Measurements from ENCODE around the gene RTEL1.

Gene RTEL1

DNA sequence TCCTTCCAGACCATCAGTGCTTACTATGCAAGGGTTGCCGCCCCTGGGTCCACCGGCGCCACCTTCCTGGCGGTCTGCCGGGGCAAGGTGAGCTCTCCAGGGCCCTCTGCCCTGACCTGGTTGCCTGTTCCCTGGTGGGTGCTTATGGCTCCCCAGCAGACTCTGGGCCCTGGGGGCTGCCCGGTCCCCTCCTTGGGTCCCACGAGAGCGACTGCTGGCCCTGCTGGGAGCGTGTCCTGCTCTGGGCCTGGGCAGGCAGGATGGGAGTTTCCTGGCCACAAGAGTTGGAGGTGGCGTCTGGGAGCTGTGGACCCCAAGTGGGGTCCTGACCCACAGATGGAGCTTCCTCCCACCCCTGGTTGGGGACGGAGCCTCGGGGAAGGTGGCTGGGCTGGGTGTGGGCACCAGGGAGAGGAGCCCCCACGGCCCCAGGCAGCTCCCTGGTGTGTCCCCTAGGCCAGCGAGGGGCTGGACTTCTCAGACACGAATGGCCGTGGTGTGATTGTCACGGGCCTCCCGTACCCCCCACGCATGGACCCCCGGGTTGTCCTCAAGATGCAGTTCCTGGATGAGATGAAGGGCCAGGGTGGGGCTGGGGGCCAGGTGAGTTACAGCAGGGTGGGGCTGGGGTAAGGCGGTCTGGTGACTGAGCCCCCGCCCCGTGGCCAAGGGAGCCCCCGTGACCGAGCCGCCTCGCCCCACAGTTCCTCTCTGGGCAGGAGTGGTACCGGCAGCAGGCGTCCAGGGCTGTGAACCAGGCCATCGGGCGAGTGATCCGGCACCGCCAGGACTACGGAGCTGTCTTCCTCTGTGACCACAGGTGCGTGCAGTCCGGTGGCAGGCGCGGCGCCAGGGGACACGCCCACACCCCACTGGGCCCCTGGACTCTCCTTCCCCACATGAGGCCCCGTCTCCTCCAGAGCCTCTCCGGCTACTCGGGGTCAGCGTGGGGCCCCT is 31.2 kb downstream of the RTEL1 start:
- no peak for FAIRE-seq
- no peak for TF ChIP-seq POLR2A (IDR thresholded peaks at IDR 0.05; ENCODE audit: low read depth, low read length)

GRCh38 chr20:63690003-63690897 is 32.1 kb downstream of the RTEL1 start:
- DNase-seq (ENCODE audit: insufficient read length, low spot score) = no peak
- no peak for TF ChIP-seq POLR2A (IDR thresholded peaks at IDR 0.05; ENCODE audit: low read depth, low read length)
- no peak for FAIRE-seq

More for the DNA sequence above, 31.2 kb downstream of the RTEL1 start:
- DNase-seq (ENCODE audit: insufficient read length, low spot score) = no peak

GRCh38 chr20:63690898-63691710 is 33.0 kb downstream of the RTEL1 start:
- DNase-seq (ENCODE audit: insufficient read length, low spot score) (peak; percentile 37), FAIRE-seq (no peak)
- no peak for TF ChIP-seq POLR2A (IDR thresholded peaks at IDR 0.05; ENCODE audit: low read depth, low read length)

DNA sequence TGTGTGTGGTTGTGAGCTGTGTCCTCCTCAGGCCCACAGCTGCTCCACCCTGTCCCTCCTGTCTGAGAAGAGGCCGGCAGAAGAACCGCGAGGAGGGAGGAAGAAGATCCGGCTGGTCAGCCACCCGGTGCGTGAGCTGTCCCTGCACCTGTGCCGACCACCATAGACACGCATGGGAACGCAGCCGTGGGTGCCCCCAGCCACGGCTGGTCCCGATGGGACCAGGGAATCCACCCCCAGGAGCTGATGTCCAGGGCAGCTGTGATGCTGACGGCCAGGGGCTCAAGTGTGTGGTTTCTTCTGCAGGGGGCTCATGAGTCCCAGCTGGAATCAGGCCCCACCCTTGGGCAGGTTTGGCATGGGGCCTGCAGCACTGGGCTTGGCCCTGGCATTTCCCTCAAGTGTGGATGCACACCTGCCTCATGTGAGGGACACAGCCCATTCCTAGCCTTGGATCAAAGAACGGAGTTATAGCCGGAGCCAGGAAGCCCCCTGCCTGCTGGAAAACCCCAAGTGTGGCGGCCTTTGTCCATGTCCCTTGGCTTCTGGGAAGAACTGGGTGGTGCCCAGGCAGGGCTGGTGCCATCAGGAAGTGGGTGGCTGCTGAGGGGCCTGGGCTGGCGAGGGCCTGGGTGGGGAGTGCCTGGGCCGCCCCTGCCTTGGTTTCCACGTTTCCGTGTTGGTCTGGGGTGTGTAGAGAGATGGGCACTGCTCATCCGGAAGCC is 33.8 kb downstream of the RTEL1 start:
- TF ChIP-seq POLR2A (IDR thresholded peaks at IDR 0.05; ENCODE audit: low read depth, low read length) = no peak
- DNase-seq (ENCODE audit: insufficient read length, low spot score) (peak; percentile 23), FAIRE-seq (no peak)

DNA sequence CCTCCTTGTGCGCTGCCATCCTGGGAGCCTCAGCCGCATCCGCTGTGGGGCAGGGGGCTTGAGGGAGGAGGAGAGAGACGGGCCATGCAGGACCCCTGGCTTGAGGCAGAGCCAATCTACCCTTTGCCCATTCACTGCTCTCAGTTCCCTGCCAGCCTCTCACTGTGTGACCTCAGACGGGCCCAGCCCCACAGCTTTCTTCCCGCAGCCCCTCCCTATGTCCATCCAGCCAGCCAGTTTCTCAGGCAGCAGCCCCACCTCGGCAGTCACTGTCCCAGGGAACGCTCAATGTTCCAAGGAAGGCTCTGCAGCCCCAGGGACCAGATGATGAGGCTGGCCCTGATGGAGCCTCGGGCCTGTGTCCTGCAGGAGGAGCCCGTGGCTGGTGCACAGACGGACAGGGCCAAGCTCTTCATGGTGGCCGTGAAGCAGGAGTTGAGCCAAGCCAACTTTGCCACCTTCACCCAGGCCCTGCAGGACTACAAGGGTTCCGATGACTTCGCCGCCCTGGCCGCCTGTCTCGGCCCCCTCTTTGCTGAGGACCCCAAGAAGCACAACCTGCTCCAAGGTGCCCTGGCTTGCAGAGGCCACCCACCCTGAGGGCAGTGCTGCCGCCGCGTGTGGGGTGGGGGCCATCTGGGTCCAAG is 34.4 kb downstream of the RTEL1 start:
- FAIRE-seq (no peak), DNase-seq (ENCODE audit: insufficient read length, low spot score) (peak; percentile 46)
- no peak for TF ChIP-seq POLR2A (IDR thresholded peaks at IDR 0.05; ENCODE audit: low read depth, low read length)

- DNase-seq (ENCODE audit: insufficient read length, low spot score) (no peak), FAIRE-seq (no peak)
- no peak for TF ChIP-seq POLR2A (IDR thresholded peaks at IDR 0.05; ENCODE audit: low read depth, low read length)
Measured at GRCh38 chr20:63693083-63693732, 35.1 kb downstream of the RTEL1 start.

DNA sequence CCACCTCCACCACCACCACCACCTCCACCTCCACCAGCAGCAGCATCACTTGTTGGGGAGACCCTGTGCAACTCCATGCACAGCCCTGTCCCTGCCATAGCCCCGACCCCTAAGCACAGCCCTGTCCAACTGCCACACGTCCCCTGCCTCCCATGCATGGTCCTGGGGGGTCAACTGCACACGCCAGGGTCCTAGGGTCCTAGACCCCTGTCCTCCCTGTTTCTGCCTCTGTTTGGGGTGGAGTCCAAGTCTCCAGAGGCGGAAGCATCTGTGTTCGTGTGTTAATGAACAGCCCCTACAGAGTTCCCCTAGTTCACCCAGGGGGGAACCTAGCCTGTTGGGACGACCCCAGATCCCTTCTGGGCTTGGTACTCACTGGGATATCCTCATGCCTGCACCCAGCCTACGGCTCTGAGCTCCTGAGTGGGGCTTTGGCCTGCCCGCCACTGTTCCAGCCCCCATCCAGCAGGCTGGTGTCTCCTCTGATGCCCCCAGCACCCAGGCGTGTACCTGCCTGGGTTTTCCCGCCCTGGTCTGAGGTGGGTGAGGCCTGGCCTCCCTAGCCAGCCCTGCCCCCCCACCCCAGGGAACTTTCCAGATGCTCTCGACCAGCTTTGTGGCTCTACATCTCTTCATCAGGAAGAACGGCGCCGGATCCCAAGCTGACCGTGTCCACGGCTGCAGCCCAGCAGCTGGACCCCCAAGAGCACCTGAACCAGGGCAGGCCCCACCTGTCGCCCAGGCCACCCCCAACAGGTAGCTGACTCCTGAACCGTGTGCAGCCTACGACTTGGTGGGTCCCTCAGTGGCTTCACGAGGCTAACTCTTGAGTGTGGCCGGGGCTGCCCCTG is 35.8 kb downstream of the RTEL1 start:
- TF ChIP-seq POLR2A (IDR thresholded peaks at IDR 0.05; ENCODE audit: low read depth, low read length) = no peak
- FAIRE-seq = no peak
- DNase-seq (ENCODE audit: insufficient read length, low spot score) = no peak

- FAIRE-seq (no peak), DNase-seq (ENCODE audit: insufficient read length, low spot score) (no peak)
- TF ChIP-seq POLR2A (IDR thresholded peaks at IDR 0.05; ENCODE audit: low read depth, low read length) = no peak
Measured at GRCh38 chr20:63694584-63695423, 36.7 kb downstream of the RTEL1 start.

DNA sequence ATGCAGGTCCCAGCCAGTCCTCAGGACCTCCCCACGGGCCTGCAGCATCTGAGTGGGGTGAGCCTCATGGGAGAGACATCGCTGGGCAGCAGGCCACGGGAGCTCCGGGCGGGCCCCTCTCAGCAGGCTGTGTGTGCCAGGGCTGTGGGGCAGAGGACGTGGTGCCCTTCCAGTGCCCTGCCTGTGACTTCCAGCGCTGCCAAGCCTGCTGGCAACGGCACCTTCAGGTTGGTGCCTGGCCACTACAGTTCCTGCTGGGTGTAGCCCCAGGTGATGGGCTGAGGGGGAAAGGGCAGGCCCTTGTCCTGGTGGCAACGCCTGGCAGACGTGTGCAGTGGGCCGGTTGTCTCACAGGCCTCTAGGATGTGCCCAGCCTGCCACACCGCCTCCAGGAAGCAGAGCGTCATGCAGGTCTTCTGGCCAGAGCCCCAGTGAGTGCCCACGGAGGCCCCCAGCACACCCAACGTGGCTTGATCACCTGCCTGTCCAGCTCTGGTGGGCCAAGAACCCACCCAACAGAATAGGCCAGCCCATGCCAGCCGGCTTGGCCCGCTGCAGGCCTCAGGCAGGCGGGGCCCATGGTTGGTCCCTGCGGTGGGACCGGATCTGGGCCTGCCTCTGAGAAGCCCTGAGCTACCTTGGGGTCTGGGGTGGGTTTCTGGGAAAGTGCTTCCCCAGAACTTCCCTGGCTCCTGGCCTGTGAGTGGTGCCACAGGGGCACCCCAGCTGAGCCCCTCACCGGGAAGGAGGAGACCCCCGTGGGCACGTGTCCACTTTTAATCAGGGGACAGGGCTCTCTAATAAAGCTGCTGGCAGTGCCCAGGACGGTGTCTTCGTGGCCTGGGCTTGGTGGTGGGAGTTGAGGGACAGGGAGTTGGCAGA is 37.6 kb downstream of the RTEL1 start:
- no peak for DNase-seq (ENCODE audit: insufficient read length, low spot score)
- no peak for TF ChIP-seq POLR2A (IDR thresholded peaks at IDR 0.05; ENCODE audit: low read depth, low read length)
- no peak for FAIRE-seq

DNA sequence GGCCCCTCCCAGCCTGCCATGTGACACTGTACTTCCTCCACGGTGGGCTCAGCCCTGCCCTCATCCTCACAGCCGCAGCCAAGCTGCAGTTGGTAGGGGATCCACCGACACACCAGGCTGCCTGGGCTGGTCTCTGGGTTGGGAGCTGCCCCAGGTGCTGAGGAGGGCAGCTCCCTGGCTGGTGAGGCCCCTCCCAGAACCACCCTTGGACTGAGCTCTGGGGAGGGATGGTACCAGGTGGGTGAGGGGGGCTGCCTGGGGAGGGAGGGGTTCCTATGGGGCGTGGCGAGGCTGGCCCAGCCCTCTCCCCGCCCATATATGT is 38.2 kb downstream of the RTEL1 start:
- DNase-seq (ENCODE audit: insufficient read length, low spot score) = peak; percentile 42
- FAIRE-seq = no peak

More for the DNA sequence above, 38.2 kb downstream of the RTEL1 start:
- no peak for TF ChIP-seq POLR2A (IDR thresholded peaks at IDR 0.05; ENCODE audit: low read depth, low read length)
